ENCODE measurements around the gene NGRN. TPM values are rescaled to one million over a fixed set of nuclear protein-coding genes. Genes with fewer than 3 reads are reported as not detected.

Gene NGRN
- total and polyA plus RNA-seq, 11 donors = 93.2 to 149 (median 119) TPM

- 39 to 59% (median 46%) methylated on average over 7 to 14 of the region's 14 CpGs for WGBS, 4 donors
- ATAC-seq = peak; percentile 55 to 87 (median 80)
- Histone ChIP-seq H3K36me3 (peaks cover 0 to 51% (median 43%) of the 10 kb centered on the region in 9 donors), H3K4me1 (peaks cover 0 to 14% (median 8%) of the 10 kb centered on the region in 12 donors), H3K27me3 (no peaks in the 10 kb centered on the region), H3K4me3 (no peak overlapping the region), H3K27ac (peak overlapping the region in 8 of 12 donors; percentile 25 to 62 (median 50)), H3K9me3 (no peaks in the 10 kb centered on the region)
- DNase-seq = peak; percentile 80 to 85 (median 82)
- peak; percentile 62 to 89 (median 72) for TF ChIP-seq CTCF (IDR thresholded peaks at IDR 0.05)
- no peak for TF ChIP-seq POLR2A (IDR thresholded peaks at IDR 0.05)
- intact Hi-C loops (cut with DNase I) = loop anchor here in 2 of 10 donors (5.0 kb wide), 2 partner anchors 34 to 119 kb away; partner anchors contain the start of gene IDH2 (in 1 of the 2)
These were observed 44.1 kb upstream of the NGRN start for GRCh38 chr15:90221246-90221900.

GRCh38 chr15:90222547-90222946 is 42.9 kb upstream of the NGRN start:
- Histone ChIP-seq H3K36me3 (peaks cover 0 to 58% (median 48%) of the 10 kb centered on the region in 9 donors), H3K27ac (no peak overlapping the region), H3K4me3 (no peak overlapping the region), H3K9me3 (no peaks in the 10 kb centered on the region), H3K27me3 (no peaks in the 10 kb centered on the region), H3K4me1 (peaks cover 0 to 14% (median 8%) of the 10 kb centered on the region in 12 donors)
- DNase-seq = no peak
- no peak for ATAC-seq
- intact Hi-C loops (cut with DNase I) = loop anchor here in 2 of 10 donors (5.0 kb wide), 2 partner anchors 35 to 120 kb away; partner anchors contain the start of gene IDH2 (in 1 of the 2)
- WGBS, 4 donors = 74 to 93% (median 86%) methylated on average over 2 of the region's 2 CpGs
- TF ChIP-seq CTCF (IDR thresholded peaks at IDR 0.05) (no peak), POLR2A (IDR thresholded peaks at IDR 0.05) (no peak)

GRCh38 chr15:90223441-90224165 is 41.9 kb upstream of the NGRN start:
- Histone ChIP-seq H3K27ac (no peak overlapping the region), H3K27me3 (no peaks in the 10 kb centered on the region), H3K9me3 (no peaks in the 10 kb centered on the region), H3K36me3 (peaks cover 0 to 64% (median 55%) of the 10 kb centered on the region in 9 donors), H3K4me1 (peaks cover 0 to 14% (median 8%) of the 10 kb centered on the region in 12 donors), H3K4me3 (no peak overlapping the region)
- WGBS, 4 donors = 92 to 95% (median 94%) methylated on average over 5 to 22 of the region's 22 CpGs
- intact Hi-C loops (cut with DNase I) = loop anchor here in 2 of 10 donors (5.0 kb wide), 2 partner anchors 36 to 121 kb away; partner anchors contain the start of gene IDH2 (in 1 of the 2)
- DNase-seq = no peak
- ATAC-seq = no peak
- no peak for TF ChIP-seq CTCF (IDR thresholded peaks at IDR 0.05)
- TF ChIP-seq POLR2A (IDR thresholded peaks at IDR 0.05) = no peak

GRCh38 chr15:90225047-90225446 is 40.4 kb upstream of the NGRN start:
- Histone ChIP-seq H3K9me3 (no peaks in the 10 kb centered on the region), H3K4me3 (no peak overlapping the region), H3K4me1 (peaks cover 0 to 25% (median 11%) of the 10 kb centered on the region in 12 donors), H3K27me3 (no peaks in the 10 kb centered on the region), H3K27ac (no peak overlapping the region), H3K36me3 (peaks cover 0 to 78% (median 69%) of the 10 kb centered on the region in 9 donors)
- intact Hi-C loops (cut with DNase I) = no loop called here
- no peak for ATAC-seq
- no peak for DNase-seq
- 87 to 97% (median 92%) methylated on average over 10 to 17 of the region's 17 CpGs for WGBS, 4 donors
- TF ChIP-seq POLR2A (IDR thresholded peaks at IDR 0.05) (no peak), CTCF (IDR thresholded peaks at IDR 0.05) (no peak)
